Lower leg skin (tissue), 3 donors: ENCODE results near the gene ATP6V0D1.

Experiments used
- POLR2A ChIP-seq, 2 donors: fragments of 450-650 bp; IDR thresholded peaks; one replicate each; pipeline ENCODE4 v1.6.1; 2016 to 2017; ENCODE audit warnings: antibody characterized with exemption in 2 of 2, mild to moderate bottlenecking in 1 of 2, moderate library complexity in 1 of 2
- TF ChIP-seq, protein P1 (sequence below), 3 donors: fragments of 450-650 bp; IDR thresholded peaks; one replicate each; pipeline ENCODE4 v1.5.1; 2016; ENCODE audit warnings: antibody characterized with exemption in 3 of 3, mild to moderate bottlenecking in 3 of 3, moderate library complexity in 2 of 3

DNA sequence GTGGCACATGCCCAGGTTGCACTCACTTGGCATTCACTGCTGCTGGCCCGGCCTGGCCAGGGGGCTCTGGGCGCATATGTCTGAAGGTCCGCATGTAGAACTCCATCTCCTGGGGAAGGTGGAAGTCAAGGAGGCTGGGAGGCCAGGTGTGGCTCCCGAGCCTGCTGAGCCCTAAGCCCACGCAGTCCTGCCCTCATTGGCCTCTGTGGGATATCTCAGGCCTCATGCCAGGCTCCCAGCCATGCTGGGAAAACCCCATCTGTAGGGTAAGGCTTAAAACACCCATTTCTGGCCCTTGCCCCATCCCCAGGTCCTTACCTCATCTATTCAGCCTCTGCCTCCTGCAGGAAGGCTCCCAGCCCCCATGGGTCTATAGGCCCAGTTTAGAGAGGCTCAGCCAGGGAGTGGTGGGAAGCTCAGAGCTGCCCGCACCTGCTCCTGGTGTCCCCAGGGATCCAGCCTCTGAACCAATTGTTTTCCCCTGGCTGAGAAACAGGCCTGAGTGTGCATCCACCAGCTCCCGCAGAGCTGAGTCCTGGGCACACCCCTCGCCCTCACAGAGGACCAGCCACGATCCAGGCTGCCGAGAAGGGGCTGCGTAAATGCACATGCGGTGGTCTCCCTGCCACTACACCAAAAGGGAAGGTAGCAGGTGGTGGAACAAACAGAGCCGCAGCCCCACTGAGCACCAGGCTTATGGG lies 85.3 kb downstream of the ATP6V0D1 start:
- TF ChIP-seq, protein P1, sequence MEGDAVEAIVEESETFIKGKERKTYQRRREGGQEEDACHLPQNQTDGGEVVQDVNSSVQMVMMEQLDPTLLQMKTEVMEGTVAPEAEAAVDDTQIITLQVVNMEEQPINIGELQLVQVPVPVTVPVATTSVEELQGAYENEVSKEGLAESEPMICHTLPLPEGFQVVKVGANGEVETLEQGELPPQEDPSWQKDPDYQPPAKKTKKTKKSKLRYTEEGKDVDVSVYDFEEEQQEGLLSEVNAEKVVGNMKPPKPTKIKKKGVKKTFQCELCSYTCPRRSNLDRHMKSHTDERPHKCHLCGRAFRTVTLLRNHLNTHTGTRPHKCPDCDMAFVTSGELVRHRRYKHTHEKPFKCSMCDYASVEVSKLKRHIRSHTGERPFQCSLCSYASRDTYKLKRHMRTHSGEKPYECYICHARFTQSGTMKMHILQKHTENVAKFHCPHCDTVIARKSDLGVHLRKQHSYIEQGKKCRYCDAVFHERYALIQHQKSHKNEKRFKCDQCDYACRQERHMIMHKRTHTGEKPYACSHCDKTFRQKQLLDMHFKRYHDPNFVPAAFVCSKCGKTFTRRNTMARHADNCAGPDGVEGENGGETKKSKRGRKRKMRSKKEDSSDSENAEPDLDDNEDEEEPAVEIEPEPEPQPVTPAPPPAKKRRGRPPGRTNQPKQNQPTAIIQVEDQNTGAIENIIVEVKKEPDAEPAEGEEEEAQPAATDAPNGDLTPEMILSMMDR (IDR thresholded peaks at IDR 0.05) = no peak
- TF ChIP-seq POLR2A (IDR thresholded peaks at IDR 0.05) = no peak
